Gastrocnemius medialis (tissue), 4 donors: ENCODE data around the gene VSIG8.

Experiments
- CTCF ChIP-seq, 5 experiments: fragments of 450-650 bp in 3 of 5; fragments of 200-600 bp in 2 of 5; sonication (generic) in 2 of 5; IDR thresholded peaks in 4 of 5; conservative IDR thresholded peaks in 1 of 5; 1 replicate in 4 of 5; 2 replicates in 1 of 5; pipeline ENCODE4 v1.5.1; 2016 to 2019; ENCODE audit warnings: antibody characterized with exemption in 5 of 5, mild to moderate bottlenecking in 3 of 5, moderate library complexity in 3 of 5
- POLR2A ChIP-seq, 2 donors: fragments of 450-650 bp; IDR thresholded peaks; one replicate each; pipeline ENCODE4 v1.6.1; 2017; ENCODE audit warnings: antibody characterized with exemption in 2 of 2, mild to moderate bottlenecking in 2 of 2, moderate library complexity in 2 of 2

GRCh38 chr1:159897962-159898361, 35.5 kb upstream of the VSIG8 start:
- TF ChIP-seq POLR2A (IDR thresholded peaks at IDR 0.05) (no peak), CTCF (IDR thresholded peaks at IDR 0.05 in 4 of 5, conservative IDR thresholded peaks at IDR 0.05 in 1 of 5) (no peak)
